Lung (tissue), 12 donors: ENCODE results near the gene TCF12. TPM values are rescaled to one million over a fixed set of nuclear protein-coding genes. Genes with fewer than 3 reads are reported as not detected.

ENCODE experiments used
- ATAC-seq: fragments of 200-7000 bp; cut with Tn5 transposase; one replicate; pipeline ENCODE4 v1.9.1; 2020; ENCODE audit warnings: moderate number of reproducible peaks; ENCODE audit not compliant: insufficient read depth, low FRiP score
- DNase-seq, 3 donors: peaks; one replicate each; pipeline ENCODE4 v3.0.0-alpha.2; 2013 to 2017
- H3K27ac ChIP-seq, 2 donors: one replicate each; pipeline ENCODE4 v1.5.1; 2013; ENCODE audit warnings: mild to moderate bottlenecking in 2 of 2, moderate library complexity in 2 of 2, control low read depth in 1 of 2, inconsistent platforms in 1 of 2, low read depth in 1 of 2, low read length in 1 of 2
- H3K27me3 ChIP-seq, 3 donors: one replicate each; pipeline ENCODE4 v1.5.1; 2013; ENCODE audit warnings: low read length in 2 of 3; ENCODE audit not compliant: control insufficient read depth in 3 of 3, insufficient read depth in 3 of 3
- H3K36me3 ChIP-seq, 4 donors: one replicate each; pipeline ENCODE4 v1.5.1; 2013; ENCODE audit warnings: low read length in 4 of 4, mild to moderate bottlenecking in 1 of 4, moderate library complexity in 1 of 4; ENCODE audit not compliant: control insufficient read depth in 4 of 4, insufficient read depth in 4 of 4
- H3K4me1 ChIP-seq, 5 donors: one replicate each; pipeline ENCODE4 v1.5.1; 2013; ENCODE audit warnings: low read length in 5 of 5, mild to moderate bottlenecking in 2 of 5, moderate library complexity in 1 of 5; ENCODE audit not compliant: control insufficient read depth in 5 of 5, insufficient read depth in 5 of 5
- H3K4me3 ChIP-seq: one replicate; pipeline ENCODE4 v1.5.1; 2013; ENCODE audit warnings: mild to moderate bottlenecking, control low read depth, moderate library complexity
- H3K9ac ChIP-seq, 2 donors: one replicate each; pipeline ENCODE4 v1.5.1; 2013; ENCODE audit warnings: low read length in 2 of 2, control low read depth in 1 of 2; ENCODE audit not compliant: insufficient read depth in 1 of 2
- H3K9me3 ChIP-seq, 4 donors: one replicate each; pipeline ENCODE4 v1.5.1; 2013; ENCODE audit warnings: low read length in 3 of 4, mild to moderate bottlenecking in 1 of 4, moderate library complexity in 1 of 4; ENCODE audit not compliant: control insufficient read depth in 4 of 4, insufficient read depth in 3 of 4
- CTCF ChIP-seq: IDR thresholded peaks from 2 replicates; pipeline ENCODE4 v1.5.1; 2012; ENCODE audit warnings: mild to moderate bottlenecking; ENCODE audit errors: control extremely low read depth, extremely low read depth
- WGBS, 2 donors: extraction: QIAGEN DNeasy Blood & Tissue Kit; methylation state at CpG; one replicate each; pipeline ENCODE4 v1.1.7; 2013; 5-methylcytosine and 5-hydroxymethylcytosine counted together
- polyA plus RNA-seq, 2 donors: library from polyadenylated mRNA; stranded (reverse); fragments of 200-250 nt; gene quantifications; one replicate each; pipeline ENCODE4 v1.2.1, GENCODE V29; 2013
- total RNA-seq, 2 donors: library from RNA; depleted of rRNA in 1 of 2; stranded (reverse); fragments of >200 nt in 1 of 2; gene quantifications; one replicate each; pipeline ENCODE4 v1.2.1, GENCODE V29; 2014 to 2021
- donor health status: control.
- donor health status: control.
- donor health status: Bipolar disorder and iron deficiency.
- donor health status: healthy.
- donor health status: DM: yes; HTN: yes; CAD: no.

Gene TCF12
- total and polyA plus RNA-seq, 4 donors: 9.6 to 314 (median 56.3) TPM

- no peak overlapping the region for H3K4me3 ChIP-seq
- no peak overlapping the region for H3K27ac ChIP-seq
- no peaks in the 10 kb centered on the region for H3K27me3 ChIP-seq
- no peaks in the 10 kb centered on the region for H3K36me3 ChIP-seq
- no peak for ATAC-seq
- no peaks in the 10 kb centered on the region for H3K9me3 ChIP-seq
- no peak for TF ChIP-seq CTCF
- H3K9ac ChIP-seq: no peak overlapping the region
- WGBS, 2 donors: 24 to 49% methylated on average over 2 of the region's 2 CpGs
- H3K4me1 ChIP-seq: peaks cover 0 to 54% (median 7%) of the 10 kb centered on the region in 5 donors
- DNase-seq: no peak
Measured at GRCh38 chr15:57224664-57225063, 306.2 kb downstream of the TCF12 start.

GRCh38 chr15:57227166-57227565 lies 308.7 kb downstream of the TCF12 start:
- Histone ChIP-seq H3K27me3 (no peaks in the 10 kb centered on the region), H3K9me3 (no peaks in the 10 kb centered on the region), H3K9ac (peak overlapping the region in 1 of 2 donors; percentile 56), H3K4me3 (no peak overlapping the region), H3K36me3 (peaks cover 0 to 1% (median under 1%) of the 10 kb centered on the region in 4 donors), H3K4me1 (peaks cover 0 to 46% (median 0%) of the 10 kb centered on the region in 5 donors), H3K27ac (no peak overlapping the region)
- 81 to 84% methylated on average over 3 of the region's 3 CpGs for WGBS, 2 donors
- no peak for TF ChIP-seq CTCF
- ATAC-seq (no peak), DNase-seq (peak in 1 of 3 donors; percentile 39)

DNA sequence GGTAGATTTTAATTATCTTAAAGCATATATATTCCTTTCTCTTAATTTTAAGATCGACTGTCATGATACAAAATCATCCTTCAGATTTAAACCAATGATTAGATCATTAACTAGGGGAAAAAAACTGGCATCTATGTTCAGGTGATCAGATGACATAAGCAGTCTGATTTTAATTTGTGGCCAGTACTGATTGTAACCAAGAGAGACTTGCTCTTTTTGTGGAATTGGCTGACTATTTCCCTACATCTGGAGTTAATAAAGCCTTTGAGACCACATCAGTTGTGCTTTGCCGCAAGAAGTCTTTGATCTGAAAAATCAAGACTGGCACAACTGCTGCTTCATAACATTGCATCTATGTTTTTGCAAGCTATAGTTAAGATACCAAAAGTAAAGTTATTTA lies 309.5 kb downstream of the TCF12 start:
- Histone ChIP-seq H3K27ac (no peak overlapping the region), H3K27me3 (no peaks in the 10 kb centered on the region), H3K9me3 (no peaks in the 10 kb centered on the region), H3K4me1 (peaks cover 0 to 46% (median 0%) of the 10 kb centered on the region in 5 donors), H3K9ac (peak overlapping the region in 1 of 2 donors; percentile 52), H3K36me3 (peaks cover 0 to 6% (median 3%) of the 10 kb centered on the region in 4 donors), H3K4me3 (no peak overlapping the region)
- no peak for TF ChIP-seq CTCF
- WGBS, 2 donors: 83 to 89% methylated on average over 2 of the region's 2 CpGs
- ATAC-seq (no peak), DNase-seq (peak; percentile 29 to 89 (median 83))

- peaks cover 0 to 9% (median 4%) of the 10 kb centered on the region in 4 donors for H3K36me3 ChIP-seq
- peaks cover 0 to 46% (median 0%) of the 10 kb centered on the region in 5 donors for H3K4me1 ChIP-seq
- H3K9ac ChIP-seq: no peak overlapping the region
- no peaks in the 10 kb centered on the region for H3K27me3 ChIP-seq
- ATAC-seq (no peak), DNase-seq (peak in 1 of 3 donors; percentile 81)
- WGBS, 2 donors: 75 to 82% methylated on average over 4 of the region's 4 CpGs
- TF ChIP-seq CTCF: no peak
- H3K4me3 ChIP-seq: no peak overlapping the region
- no peaks in the 10 kb centered on the region for H3K9me3 ChIP-seq
- H3K27ac ChIP-seq: no peak overlapping the region
Measured at GRCh38 chr15:57228395-57228794, 310.0 kb downstream of the TCF12 start.
